ELR (cell line): ENCODE measurements around the gene BABAM1.

ENCODE experiments used
- DNase-seq: peaks from one replicate; pipeline ENCODE4 v3.0.0-alpha.2; 2015; ENCODE audit warnings: low read depth

The BABAM1 gene

DNA sequence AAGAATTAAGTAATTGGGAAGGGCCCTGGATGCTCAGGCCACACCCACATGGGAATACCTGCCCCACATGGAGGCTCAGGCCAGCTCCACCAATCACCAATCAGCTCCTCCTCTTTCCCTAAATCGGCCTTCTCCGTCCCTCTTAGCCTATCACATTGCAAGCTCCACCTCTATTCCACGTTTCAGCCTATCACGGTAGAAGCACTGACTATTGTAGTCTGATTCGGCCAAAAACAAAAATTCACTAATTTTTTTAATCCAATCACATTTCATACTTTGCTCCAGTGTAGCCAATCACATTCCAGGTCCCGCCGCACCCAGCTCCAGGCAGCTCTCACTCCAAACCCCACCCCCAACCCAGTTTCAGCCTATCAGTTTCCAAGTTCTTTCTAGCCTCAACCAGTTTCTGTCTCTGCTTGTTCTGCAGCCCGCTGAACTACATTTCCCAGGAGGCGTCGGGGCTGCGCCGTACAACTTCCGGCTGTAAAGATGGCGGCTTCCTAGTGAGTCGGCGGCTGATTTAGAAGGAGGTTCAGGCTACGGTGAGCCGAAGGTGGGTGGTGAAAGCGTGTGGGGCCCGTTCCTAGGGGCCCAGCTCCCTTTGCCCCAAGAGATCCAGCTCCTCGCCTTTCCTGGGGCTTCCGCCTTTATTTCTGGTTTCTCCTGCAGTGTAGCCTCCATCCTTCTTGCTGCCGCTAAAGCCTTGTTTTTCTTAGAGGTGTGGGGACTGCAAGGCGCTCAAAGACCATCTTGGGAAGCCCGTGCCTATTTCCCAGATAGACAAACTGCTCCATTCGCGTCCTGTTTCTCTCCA, at the start of gene BABAM1:
Gene BABAM1 (plus strand): TSS at position 469 of the 814 bp plus-strand sequence. CDS start 1,364 bp downstream, outside the sequence.
- peak; percentile 99 for DNase-seq

DNA sequence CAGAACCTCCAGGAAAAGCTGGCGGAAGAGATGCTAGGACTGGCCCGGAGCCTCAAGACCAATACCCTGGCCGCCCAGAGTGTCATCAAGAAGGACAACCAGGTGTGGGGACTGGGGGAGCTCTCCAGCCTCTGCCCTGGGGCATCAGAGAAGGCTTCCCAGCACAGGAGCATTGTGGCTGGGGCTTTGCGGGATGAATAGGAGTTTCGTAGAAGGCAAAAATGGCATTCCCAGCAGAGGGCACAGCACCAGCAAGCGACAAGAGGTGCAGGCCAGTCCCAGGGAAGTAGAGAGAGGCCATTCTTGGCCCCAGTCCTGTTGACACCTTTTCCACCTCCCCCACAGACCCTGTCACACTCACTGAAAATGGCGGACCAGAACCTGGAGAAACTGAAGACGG, 48.0 kb upstream of the BABAM1 start:
- no peak for DNase-seq

DNA sequence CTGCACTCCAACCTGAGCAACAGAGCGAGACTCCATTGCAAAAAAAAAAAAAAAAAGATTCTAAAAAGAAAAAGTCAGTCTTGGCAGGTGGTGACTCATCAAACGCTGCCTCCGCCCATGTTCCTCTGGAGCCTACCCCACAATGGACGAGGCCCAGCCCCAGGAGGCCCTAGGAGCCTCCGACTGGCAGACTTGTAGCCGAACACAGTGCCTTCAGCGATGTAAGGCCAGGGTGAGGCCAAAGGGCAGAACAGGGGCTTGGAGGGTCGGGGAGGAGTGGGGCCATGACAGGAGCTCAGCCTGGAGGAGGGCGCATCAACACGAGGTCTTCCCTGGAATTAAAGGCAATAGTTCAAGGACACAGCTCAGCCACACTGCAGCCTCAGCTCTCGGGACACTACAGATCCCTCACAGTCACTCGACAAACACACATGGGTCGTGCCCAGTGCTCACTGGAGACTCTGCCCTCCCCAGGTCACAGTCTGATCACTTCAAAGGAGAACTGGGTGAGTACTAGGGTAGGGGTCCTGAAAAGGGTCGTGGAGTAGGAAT, 47.0 kb upstream of the BABAM1 start:
- peak; percentile 84 for DNase-seq

DNA sequence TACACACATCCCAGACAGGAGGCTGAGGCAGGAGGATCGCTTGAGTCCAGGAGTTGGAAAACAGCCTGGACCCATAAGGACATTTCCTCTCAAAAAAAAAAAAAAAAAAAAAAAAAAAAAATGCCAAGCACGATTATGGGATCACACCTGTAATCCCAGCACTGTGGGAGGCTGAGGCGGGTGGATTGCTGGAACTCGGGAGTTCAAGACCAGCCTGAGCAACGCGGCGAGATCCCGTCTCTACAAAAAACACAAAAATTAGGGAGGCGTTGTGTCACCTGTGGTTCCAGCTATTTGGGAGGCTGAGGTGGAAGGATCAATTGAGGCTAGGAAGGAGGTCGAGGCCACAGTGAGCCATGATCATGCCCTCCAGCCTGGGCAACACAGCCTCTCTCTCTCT, 42.2 kb upstream of the BABAM1 start:
- no peak for DNase-seq

DNA sequence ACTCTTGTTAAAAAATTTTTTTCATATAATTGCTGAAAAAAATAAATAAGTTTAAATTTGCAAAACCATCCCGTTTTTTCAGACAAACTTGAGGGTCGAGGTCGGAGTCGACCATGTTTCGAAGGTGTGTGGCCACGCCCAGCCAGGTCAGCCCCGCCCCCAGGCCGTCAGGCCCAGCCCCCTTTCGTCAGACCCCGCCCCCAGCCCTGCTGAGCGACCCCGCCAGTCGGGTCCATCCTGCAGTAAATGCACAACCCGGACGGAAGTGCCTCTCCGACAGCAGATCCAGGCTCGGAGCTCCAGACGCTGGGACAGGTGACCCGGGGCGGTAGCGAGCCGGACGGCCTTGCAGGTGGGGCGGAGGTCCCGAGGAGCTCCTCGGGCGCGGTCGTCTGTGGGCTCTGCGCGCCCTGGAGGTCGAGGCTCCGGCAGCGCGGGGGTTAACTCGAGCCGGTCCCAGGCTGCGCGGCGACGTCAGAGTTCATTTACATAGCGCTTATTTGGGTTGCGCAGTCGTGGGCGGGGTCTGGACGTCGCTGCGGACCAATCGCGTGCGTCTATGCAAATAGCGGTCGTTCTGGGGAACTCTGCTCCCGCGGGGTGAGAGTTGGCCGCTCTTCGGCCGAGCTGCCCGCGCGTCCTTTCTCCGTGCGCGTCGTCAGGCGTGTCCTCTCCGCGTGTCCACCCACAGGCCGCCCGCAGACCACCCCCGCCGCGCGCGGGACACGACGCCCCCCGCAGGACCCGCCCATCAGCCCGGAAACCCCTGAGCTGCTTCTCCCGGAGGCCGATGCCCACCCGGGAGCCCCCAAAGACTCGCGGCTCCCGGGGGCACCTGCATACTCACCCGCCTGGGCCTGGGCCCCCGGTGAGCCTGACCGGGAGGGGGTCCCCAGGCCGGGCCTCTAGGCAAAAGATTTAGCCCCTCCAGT, 41.0 kb upstream of the BABAM1 start, which contains the start of gene OCEL1:
Gene OCEL1 (plus strand): TSS at position 225 of the 932 bp plus-strand sequence. CDS start 22 bp downstream, at position 247.
- DNase-seq = peak; percentile 99

DNA sequence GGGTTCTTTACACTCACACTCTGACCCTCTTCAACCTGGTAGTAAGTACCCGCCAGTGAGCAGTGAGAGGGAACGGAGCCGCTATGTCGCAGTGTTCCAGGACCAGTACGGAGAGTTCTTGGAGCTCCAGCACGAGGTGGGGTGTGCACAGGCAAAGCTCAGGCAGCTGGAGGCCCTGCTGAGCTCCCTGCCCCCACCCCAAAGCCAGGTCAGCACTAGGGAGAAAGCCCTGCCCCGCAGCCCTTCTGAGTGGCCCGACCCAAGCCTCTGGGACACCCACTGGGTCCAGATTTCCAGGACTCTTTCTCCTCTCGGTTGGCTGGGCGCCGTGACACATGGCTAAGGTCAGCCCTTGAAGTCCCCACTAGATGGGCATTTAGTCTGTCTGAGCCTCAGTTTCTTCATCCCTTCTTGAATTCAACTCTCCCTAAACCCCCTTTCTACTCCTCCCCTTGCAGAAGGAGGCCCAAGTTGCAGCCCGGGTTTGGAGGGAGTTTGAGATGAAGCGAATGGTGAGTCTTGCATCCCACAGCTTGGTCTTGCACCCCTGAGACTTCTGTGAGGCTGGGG, 39.4 kb upstream of the BABAM1 start:
- DNase-seq = no peak

DNA sequence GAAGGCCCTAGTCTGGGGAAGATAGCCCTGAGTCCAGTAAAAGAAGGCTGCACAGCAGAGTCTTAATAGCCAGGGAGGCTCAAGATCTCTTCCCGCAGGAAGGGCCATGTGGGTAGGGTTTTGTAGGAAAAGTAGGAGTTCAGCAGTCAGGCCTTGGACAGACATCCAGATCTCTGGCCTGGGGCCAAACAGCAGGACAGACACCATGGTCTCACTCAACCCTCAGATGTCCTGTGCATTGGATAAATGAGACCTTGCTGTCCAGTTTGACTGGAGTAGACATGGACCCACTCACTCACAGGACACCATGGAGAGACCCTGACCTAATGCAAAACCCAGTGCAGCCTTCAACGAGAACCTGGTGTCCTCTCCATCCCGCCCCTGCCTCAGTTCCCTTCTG, 37.4 kb upstream of the BABAM1 start:
- DNase-seq = no peak

GRCh38 chr19:17232258-17232657, 35.0 kb upstream of the BABAM1 start:
- DNase-seq = no peak

GRCh38 chr19:17234911-17235299, 32.3 kb upstream of the BABAM1 start:
- peak; percentile 71 for DNase-seq

GRCh38 chr19:17235300-17235970, 31.8 kb upstream of the BABAM1 start:
- DNase-seq = peak; percentile 78

DNA sequence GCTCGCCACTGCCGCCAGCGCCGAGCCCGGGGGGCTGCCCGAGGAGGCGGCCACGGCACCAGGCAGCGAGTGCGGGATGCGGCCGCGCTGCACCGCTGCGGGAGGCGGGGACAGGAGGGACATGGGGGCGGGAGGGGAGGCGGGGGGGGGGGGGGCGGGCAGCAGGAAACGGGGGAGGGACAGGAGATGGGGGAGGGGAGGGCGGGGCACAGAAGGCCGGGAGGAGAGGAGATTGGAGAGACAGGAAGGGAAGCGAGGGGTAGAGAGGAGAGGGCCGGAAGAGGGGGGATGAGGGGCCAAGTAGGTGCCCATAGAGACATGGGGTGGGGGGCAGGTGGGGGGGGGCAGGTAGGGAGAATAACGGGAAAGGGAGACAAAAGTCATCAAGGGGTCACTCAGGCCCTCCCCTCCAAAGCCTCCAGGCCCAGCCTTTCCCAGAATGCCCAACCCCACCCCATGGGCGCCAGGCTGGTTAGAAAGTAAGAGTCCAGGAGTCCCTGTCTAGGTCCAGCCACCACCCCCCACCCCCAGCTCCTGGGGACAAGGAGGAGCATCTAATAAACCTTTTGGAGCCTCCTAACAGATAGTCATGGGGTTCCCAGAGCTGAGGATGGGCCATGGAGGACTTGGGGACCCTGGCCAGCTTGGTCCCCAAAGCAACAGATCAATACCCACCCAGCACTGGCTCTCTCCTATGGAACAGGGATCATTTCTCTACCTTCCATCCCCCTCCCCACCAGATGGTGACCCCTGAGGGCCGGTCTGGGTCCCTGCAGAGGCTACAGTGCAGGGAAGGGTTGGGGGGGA, 31.1 kb upstream of the BABAM1 start:
- peak; percentile 69 for DNase-seq

- no peak for DNase-seq
Observed at GRCh38 chr19:17236811-17237543, 30.3 kb upstream of the BABAM1 start.

- DNase-seq = no peak
Observed at GRCh38 chr19:17237747-17238706, 29.2 kb upstream of the BABAM1 start.

DNA sequence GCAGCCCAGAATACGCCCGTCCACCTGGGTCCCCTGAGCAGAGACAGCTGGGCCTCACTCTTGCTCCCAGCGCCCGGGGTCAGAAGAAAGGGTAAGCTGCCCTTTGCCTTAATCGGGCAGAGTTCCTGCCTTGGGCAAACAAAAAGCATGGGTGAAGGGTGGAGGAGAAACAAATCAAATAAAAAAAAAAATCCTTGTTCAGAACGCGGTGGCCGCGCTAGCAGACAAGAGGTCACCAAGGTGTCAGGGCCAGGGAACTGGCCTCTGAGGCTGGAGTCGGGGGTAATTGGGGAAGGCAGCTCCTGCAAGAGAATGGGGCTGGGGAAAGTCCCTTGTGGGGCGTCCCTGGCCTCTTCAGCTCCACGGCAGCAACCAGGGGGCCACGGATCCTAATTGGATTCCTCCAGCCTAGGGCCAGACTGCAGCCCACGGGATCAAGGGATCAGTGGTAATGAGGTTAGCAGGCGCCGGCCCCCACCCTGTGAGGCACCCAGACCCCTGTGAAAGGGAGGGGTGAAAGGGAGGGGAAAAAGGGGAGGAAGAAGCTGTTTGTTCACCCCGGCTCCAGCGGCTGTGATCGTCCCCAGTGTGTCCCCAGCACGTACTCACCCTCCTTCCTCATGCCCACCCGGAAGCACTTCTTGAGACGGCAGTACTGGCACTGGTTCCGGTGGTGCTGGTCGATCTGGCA, 27.0 kb upstream of the BABAM1 start:
- DNase-seq = no peak

- DNase-seq = no peak
Observed at GRCh38 chr19:17240826-17241399, 26.3 kb upstream of the BABAM1 start.

DNA sequence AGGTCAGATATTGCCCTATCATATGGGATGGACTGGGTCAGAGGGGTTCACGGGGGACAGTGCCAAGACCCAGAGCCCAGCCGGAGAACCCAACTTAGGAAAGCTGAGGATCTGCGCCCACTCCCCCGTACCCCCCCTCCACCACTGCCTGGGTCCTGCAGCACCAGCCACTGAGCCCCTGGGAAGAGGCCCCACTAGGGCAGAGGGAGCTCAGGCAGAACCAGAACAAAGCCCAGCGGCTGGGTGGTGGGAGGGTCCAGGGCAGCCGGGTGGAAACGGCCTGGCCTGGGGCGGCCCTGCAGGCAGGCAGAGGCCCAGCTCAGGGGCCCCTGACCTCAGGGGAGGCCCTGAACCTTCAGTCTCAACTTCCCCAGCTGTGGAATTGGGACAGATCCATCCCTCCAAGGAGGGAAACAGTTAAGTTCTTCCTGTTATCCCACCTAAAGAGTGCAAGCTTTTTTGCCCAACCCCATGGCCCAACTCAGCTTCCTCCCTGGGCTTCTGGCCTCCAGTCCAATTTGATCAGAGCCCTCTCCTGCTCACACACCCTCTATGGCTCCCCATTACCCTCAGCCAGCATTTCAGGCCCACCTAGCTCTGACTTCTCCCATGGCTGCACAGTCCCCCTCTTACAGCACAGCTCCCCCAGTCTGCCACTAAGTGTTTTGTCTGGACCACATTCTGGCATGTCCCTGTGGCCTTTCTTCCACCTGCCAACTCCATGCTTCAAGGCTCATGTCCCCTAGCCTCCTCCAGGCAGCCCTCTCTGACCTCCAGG, 24.6 kb upstream of the BABAM1 start:
- no peak for DNase-seq

- no peak for DNase-seq
Observed at GRCh38 chr19:17243211-17243829, 23.9 kb upstream of the BABAM1 start.
